Astrocyte (in vitro differentiated cells and primary cell): ENCODE results near the gene DNAJB6. TPM values are rescaled to one million over a fixed set of nuclear protein-coding genes. Genes with fewer than 3 reads are reported as not detected.

Experiments used
- DNase-seq: peaks from one replicate; pipeline ENCODE4 v3.0.0-alpha.2; 2010; ENCODE audit warnings: low read depth
- FAIRE-seq: peaks from 2 replicates; lab custom pipeline; 2011; peaks lifted over from hg19 to GRCh38; lab: Jason Lieb, UNC
- H2AFZ ChIP-seq: 2 replicates; pipeline ENCODE4 v1.6.0; 2012; ENCODE audit warnings: low read depth, low read length, inconsistent platforms
- H3K27ac ChIP-seq: 2 replicates; pipeline ENCODE4 v1.5.1; 2011; ENCODE audit warnings: low read depth, low read length, inconsistent platforms
- H3K27me3 ChIP-seq: 2 replicates; pipeline ENCODE4 v1.6.0; 2011; ENCODE audit warnings: low read length, inconsistent platforms; ENCODE audit not compliant: insufficient read depth
- H3K36me3 ChIP-seq: 2 replicates; pipeline ENCODE4 v1.5.1; 2011; ENCODE audit warnings: low read length, inconsistent platforms; ENCODE audit not compliant: insufficient read depth
- H3K4me1 ChIP-seq: 2 replicates; pipeline ENCODE4 v1.5.1; 2011; ENCODE audit warnings: low read length, inconsistent platforms; ENCODE audit not compliant: insufficient read depth
- H3K4me2 ChIP-seq: 2 replicates; pipeline ENCODE4 v1.6.0; 2012; ENCODE audit warnings: low read length, inconsistent platforms
- H3K4me3 ChIP-seq: 2 replicates; pipeline ENCODE4 v1.5.1; 2011; ENCODE audit warnings: low read depth, mild to moderate bottlenecking, low read length, inconsistent platforms; ENCODE audit not compliant: insufficient read depth
- H3K79me2 ChIP-seq: 2 replicates; pipeline ENCODE4 v1.6.0; 2012; ENCODE audit warnings: mild to moderate bottlenecking, low read length, inconsistent platforms; ENCODE audit not compliant: insufficient read depth
- H3K9ac ChIP-seq: 2 replicates; pipeline ENCODE4 v1.6.0; 2012; ENCODE audit warnings: mild to moderate bottlenecking, low read length, inconsistent platforms
- H3K9me3 ChIP-seq: 2 replicates; pipeline ENCODE4 v1.5.1; 2012; ENCODE audit warnings: low read depth, mild to moderate bottlenecking, low read length, inconsistent platforms; ENCODE audit not compliant: insufficient read depth
- H4K20me1 ChIP-seq: 2 replicates; pipeline ENCODE4 v1.6.0; 2012; ENCODE audit warnings: low read length, inconsistent platforms; ENCODE audit not compliant: insufficient read depth
- H3K27ac Mint-ChIP-seq: one replicate; pipeline ENCODE4 v1.8.0; 2021; ENCODE audit warnings: mild to moderate bottlenecking, mixed read lengths; ENCODE audit not compliant: unreplicated experiment
- H3K27me3 Mint-ChIP-seq: one replicate; pipeline ENCODE4 v1.8.0; 2021; ENCODE audit warnings: low read depth, mixed read lengths; ENCODE audit not compliant: unreplicated experiment
- H3K36me3 Mint-ChIP-seq: one replicate; pipeline ENCODE4 v1.8.0; 2021; ENCODE audit warnings: low read depth, mixed read lengths; ENCODE audit not compliant: unreplicated experiment
- H3K4me1 Mint-ChIP-seq: one replicate; pipeline ENCODE4 v1.8.0; 2021; ENCODE audit warnings: low read depth, mixed read lengths; ENCODE audit not compliant: unreplicated experiment
- H3K4me3 Mint-ChIP-seq: one replicate; pipeline ENCODE4 v1.8.0; 2021; ENCODE audit warnings: mild to moderate bottlenecking, moderate library complexity, mixed read lengths; ENCODE audit not compliant: unreplicated experiment
- H3K9me3 Mint-ChIP-seq: one replicate; pipeline ENCODE4 v1.8.0; 2021; ENCODE audit warnings: mild to moderate bottlenecking, mixed read lengths; ENCODE audit not compliant: unreplicated experiment
- CTCF ChIP-seq: IDR thresholded peaks from 2 replicates; pipeline ENCODE4 v1.5.1; 2011; ENCODE audit warnings: low read depth, mild to moderate bottlenecking, inconsistent platforms, low read length, moderate library complexity; ENCODE audit not compliant: insufficient read depth
- EZH2 ChIP-seq: IDR thresholded peaks from 2 replicates; pipeline ENCODE4 v1.6.1; 2012; ENCODE audit warnings: mild to moderate bottlenecking, low read length, inconsistent platforms; ENCODE audit not compliant: insufficient read depth
- total RNA-seq: library from RNA; stranded (reverse); gene quantifications from 2 replicates; pipeline ENCODE4 v1.2.1, GENCODE V29; 2021

The DNAJB6 gene
- total RNA-seq, 1 donor from 2014 or later, result 179 TPM

GRCh38 chr7:157412491-157413180 lies 75.8 kb downstream of the DNAJB6 start:
- H4K20me1 ChIP-seq, result peaks cover 73% of the 10 kb centered on the region
- H3K9ac ChIP-seq, result no peak overlapping the region
- H3K27me3 ChIP-seq, result no peaks in the 10 kb centered on the region
- no peaks in the 10 kb centered on the region for H3K27me3 Mint-ChIP-seq
- no peaks in the 10 kb centered on the region for H3K9me3 ChIP-seq
- peak overlapping the region; percentile 77 for H3K4me2 ChIP-seq
- H3K36me3 ChIP-seq, result peaks cover 12% of the 10 kb centered on the region
- FAIRE-seq (no peak), DNase-seq (no peak)
- H3K36me3 Mint-ChIP-seq, result peaks cover 21% of the 10 kb centered on the region
- H3K4me3 ChIP-seq, result no peak overlapping the region
- peaks cover 20% of the 10 kb centered on the region for H3K79me2 ChIP-seq
- H3K4me3 Mint-ChIP-seq, result no peak overlapping the region
- no peak overlapping the region for H2AFZ ChIP-seq
- peaks cover 22% of the 10 kb centered on the region for H3K4me1 Mint-ChIP-seq
- TF ChIP-seq CTCF (no peak), EZH2 (no peak)
- peaks cover 3% of the 10 kb centered on the region for H3K9me3 Mint-ChIP-seq
- H3K27ac ChIP-seq, result peak overlapping the region; percentile 43
- H3K4me1 ChIP-seq, result peaks cover 22% of the 10 kb centered on the region
- no peak overlapping the region for H3K27ac Mint-ChIP-seq

GRCh38 chr7:157413881-157414701 lies 77.3 kb downstream of the DNAJB6 start:
- H3K9me3 Mint-ChIP-seq, result peaks cover 3% of the 10 kb centered on the region
- H3K27me3 Mint-ChIP-seq, result no peaks in the 10 kb centered on the region
- Histone ChIP-seq H3K9ac (no peak overlapping the region), H3K4me2 (no peak overlapping the region), H3K27me3 (no peaks in the 10 kb centered on the region), H3K9me3 (no peaks in the 10 kb centered on the region), H2AFZ (no peak overlapping the region), H3K4me3 (no peak overlapping the region), H3K79me2 (peaks cover 13% of the 10 kb centered on the region), H3K27ac (no peak overlapping the region), H4K20me1 (peaks cover 59% of the 10 kb centered on the region), H3K36me3 (peaks cover 12% of the 10 kb centered on the region), H3K4me1 (peaks cover 20% of the 10 kb centered on the region)
- DNase-seq (no peak), FAIRE-seq (no peak)
- peak overlapping the region; percentile 34 for H3K4me3 Mint-ChIP-seq
- peaks cover 20% of the 10 kb centered on the region for H3K4me1 Mint-ChIP-seq
- no peak overlapping the region for H3K27ac Mint-ChIP-seq
- TF ChIP-seq CTCF, result no peak
- no peak for TF ChIP-seq EZH2
- H3K36me3 Mint-ChIP-seq, result peaks cover 21% of the 10 kb centered on the region
